Cardiac fibroblast (primary cell): Measurements from ENCODE around the gene PDGFC.

Source experiments
- DNase-seq, 2 donors: peaks; one replicate each; pipeline versions ENCODE4 v3.0.0 to v3.0.0-alpha.2; 2010; ENCODE audit warnings: low read depth in 2 of 2
- H3K4me3 ChIP-seq, 2 donors: replicated peaks in 1 of 2; 1 replicate in 1 of 2; 2 replicates in 1 of 2; pipeline ENCODE4 v1.5.1; 2011; ENCODE audit warnings: low read depth in 2 of 2, low read length in 2 of 2, mild to moderate bottlenecking in 2 of 2, moderate library complexity in 1 of 2
- TF ChIP-seq, protein P1 (sequence below): IDR thresholded peaks from one replicate; pipeline ENCODE4 v1.5.1; 2011; ENCODE audit warnings: low read depth, mild to moderate bottlenecking, low read length, inconsistent platforms

The PDGFC gene

DNA sequence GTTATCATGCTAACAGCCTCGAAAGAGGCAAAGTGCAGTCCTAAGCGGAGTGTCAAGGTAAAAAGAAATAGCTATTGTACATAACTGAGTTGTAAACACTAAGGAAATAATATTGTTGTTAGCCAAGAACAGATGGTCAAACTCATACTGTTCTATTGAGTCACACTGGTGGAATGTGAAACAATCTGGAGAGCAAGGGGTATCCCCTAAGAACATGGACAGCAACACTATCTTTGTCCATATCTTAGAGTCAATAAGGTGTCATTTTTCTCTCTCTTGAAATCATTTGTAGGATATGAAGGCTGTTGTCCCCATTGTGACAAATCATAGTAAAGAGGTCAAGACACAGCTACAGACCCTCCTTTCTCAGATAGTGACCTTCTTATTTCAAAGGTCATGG, 4.5 kb upstream of the PDGFC start:
- DNase-seq: peak; percentile 73 to 93
- H3K4me3 ChIP-seq: no peak overlapping the region

DNA sequence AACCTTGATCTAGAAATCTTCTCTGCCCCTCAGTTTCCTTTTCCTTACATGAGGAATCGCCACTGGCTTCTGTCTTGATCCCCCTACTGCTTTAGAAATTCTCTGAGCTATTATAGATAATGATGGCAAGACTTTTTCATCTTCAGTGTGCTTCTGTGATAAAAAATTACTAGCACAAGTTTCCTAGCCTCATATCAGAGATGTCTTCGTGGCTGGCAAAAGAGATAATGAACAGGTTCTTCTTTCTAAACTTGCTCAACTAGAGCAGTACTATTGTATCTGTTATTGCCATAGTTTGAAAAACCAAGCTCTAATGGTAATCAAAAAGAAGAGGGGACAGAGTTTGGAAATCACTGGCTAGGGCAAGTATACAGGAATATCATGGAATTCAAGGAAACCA, 4.1 kb upstream of the PDGFC start:
- TF ChIP-seq, protein P1, sequence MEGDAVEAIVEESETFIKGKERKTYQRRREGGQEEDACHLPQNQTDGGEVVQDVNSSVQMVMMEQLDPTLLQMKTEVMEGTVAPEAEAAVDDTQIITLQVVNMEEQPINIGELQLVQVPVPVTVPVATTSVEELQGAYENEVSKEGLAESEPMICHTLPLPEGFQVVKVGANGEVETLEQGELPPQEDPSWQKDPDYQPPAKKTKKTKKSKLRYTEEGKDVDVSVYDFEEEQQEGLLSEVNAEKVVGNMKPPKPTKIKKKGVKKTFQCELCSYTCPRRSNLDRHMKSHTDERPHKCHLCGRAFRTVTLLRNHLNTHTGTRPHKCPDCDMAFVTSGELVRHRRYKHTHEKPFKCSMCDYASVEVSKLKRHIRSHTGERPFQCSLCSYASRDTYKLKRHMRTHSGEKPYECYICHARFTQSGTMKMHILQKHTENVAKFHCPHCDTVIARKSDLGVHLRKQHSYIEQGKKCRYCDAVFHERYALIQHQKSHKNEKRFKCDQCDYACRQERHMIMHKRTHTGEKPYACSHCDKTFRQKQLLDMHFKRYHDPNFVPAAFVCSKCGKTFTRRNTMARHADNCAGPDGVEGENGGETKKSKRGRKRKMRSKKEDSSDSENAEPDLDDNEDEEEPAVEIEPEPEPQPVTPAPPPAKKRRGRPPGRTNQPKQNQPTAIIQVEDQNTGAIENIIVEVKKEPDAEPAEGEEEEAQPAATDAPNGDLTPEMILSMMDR: no peak
- no peak for DNase-seq
- H3K4me3 ChIP-seq: no peak overlapping the region

More for the DNA sequence above, 4.5 kb upstream of the PDGFC start:
- TF ChIP-seq, protein P1: no peak

GRCh38 chr4:156974264-156974663, 2.7 kb upstream of the PDGFC start:
- H3K4me3 ChIP-seq: no peak overlapping the region
- TF ChIP-seq, protein P1: no peak
- peak; percentile 63 to 85 for DNase-seq

- peak overlapping the region; percentile 61 to 90 for H3K4me3 ChIP-seq
- TF ChIP-seq, protein P1: no peak
- DNase-seq: no peak
Measured at GRCh38 chr4:156972379-156973015, 898 bp upstream of the PDGFC start.

DNA sequence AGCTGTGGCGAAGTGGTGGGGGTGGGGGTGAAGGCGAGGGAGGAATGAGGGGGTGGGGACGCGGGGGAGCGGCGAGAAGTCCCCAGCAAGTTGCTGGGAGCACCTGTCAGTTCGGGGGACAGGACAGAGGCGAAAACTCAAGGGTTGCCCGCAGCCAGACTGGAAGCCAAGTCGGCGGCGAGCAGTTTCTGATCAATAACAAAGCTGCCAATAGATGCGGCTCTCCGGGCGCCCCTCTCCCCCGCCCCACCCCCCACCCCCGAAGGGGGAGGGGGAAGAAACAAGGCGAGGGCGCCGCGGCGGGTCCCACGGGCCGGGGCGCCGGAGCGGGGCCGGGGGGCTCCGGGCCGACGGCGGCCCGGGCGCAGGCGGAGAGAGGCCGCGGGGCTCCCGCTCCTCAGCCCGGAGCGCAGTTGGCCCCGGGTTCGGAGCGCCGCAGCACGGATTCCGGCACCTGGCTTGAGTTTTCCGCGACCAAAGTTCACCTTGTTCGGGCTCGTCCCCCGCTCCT, 379 bp downstream of the PDGFC start:
- peak overlapping the region; percentile 61 to 90 for H3K4me3 ChIP-seq
- DNase-seq: no peak
- TF ChIP-seq, protein P1: no peak

- H3K4me3 ChIP-seq: peak overlapping the region; percentile 61 to 90
- TF ChIP-seq, protein P1: peak; percentile 85
- peak; percentile 74 to 75 for DNase-seq
Measured at GRCh38 chr4:156970501-156971164, 966 bp downstream of the PDGFC start.
